Sigmoid colon (tissue), 7 donors: Measurements from ENCODE around the gene TRIM66. TPM values are rescaled to one million over a fixed set of nuclear protein-coding genes. Genes with fewer than 3 reads are reported as not detected.

Source experiments
- DNase-seq: peaks from one replicate; pipeline ENCODE4 v3.0.0-alpha.2; 2019
- H3K27ac ChIP-seq, 4 donors: fragments of 200-600 bp; sonication (generic); one replicate each; pipeline ENCODE4 v1.5.1; 2016 to 2019; ENCODE audit warnings: mild to moderate bottlenecking in 1 of 4
- H3K27me3 ChIP-seq, 3 donors: fragments of 200-600 bp; sonication (generic); one replicate each; pipeline ENCODE4 v1.5.1; 2019; ENCODE audit warnings: mild to moderate bottlenecking in 1 of 3
- H3K36me3 ChIP-seq, 4 donors: fragments of 200-600 bp; sonication (generic); one replicate each; pipeline ENCODE4 v1.5.1; 2016 to 2019
- H3K4me1 ChIP-seq, 4 donors: fragments of 200-600 bp; sonication (generic); one replicate each; pipeline ENCODE4 v1.5.1; 2017 to 2019
- H3K4me3 ChIP-seq, 4 donors: fragments of 200-600 bp; sonication (generic); one replicate each; pipeline ENCODE4 v1.5.1; 2017 to 2019; ENCODE audit warnings: mild to moderate bottlenecking in 2 of 4, moderate library complexity in 1 of 4
- H3K9me3 ChIP-seq, 4 donors: fragments of 200-600 bp in 3 of 4; sonication (generic) in 3 of 4; one replicate each; pipeline versions ENCODE4 v1.5.1 to v1.6.1; 2013 to 2019
- CTCF ChIP-seq, 4 experiments: fragments of 450-650 bp in 3 of 4; fragments of 200-600 bp in 1 of 4; IDR thresholded peaks; one replicate each; pipeline ENCODE4 v1.5.1; 2016 to 2019; ENCODE audit warnings: antibody characterized with exemption in 4 of 4, mild to moderate bottlenecking in 3 of 4, moderate library complexity in 2 of 4
- EP300 ChIP-seq, 4 donors: sonication (generic); formaldehyde crosslinking; IDR thresholded peaks; one replicate each; pipeline ENCODE4 v1.6.1; 2017; ENCODE audit warnings: antibody characterized with exemption in 4 of 4
- POLR2A ChIP-seq, 2 donors: fragments of 450-650 bp; IDR thresholded peaks; one replicate each; pipeline ENCODE4 v1.6.1; 2016; ENCODE audit warnings: antibody characterized with exemption in 2 of 2, mild to moderate bottlenecking in 2 of 2, moderate library complexity in 2 of 2
- POLR2AphosphoS5 ChIP-seq, 4 donors: sonication (generic); formaldehyde crosslinking; IDR thresholded peaks; one replicate each; pipeline ENCODE4 v1.6.1; 2017; ENCODE audit warnings: antibody characterized with exemption in 4 of 4
- WGBS, 2 donors: extraction: QIAGEN DNeasy Blood & Tissue Kit; methylation state at CpG; one replicate each; pipeline ENCODE4 v1.1.7; 2013; 5-methylcytosine and 5-hydroxymethylcytosine counted together
- intact Hi-C: fragments of 100-400 bp; cut with DNase I; formaldehyde crosslinking; loops from one replicate; pipeline ENCODE4 v1.15.1; 2023
- polyA plus RNA-seq, 3 donors: library from polyadenylated mRNA; stranded (reverse); fragments of 200-250 nt; gene quantifications; one replicate each; pipeline ENCODE4 v1.2.3, GENCODE V29; 2013
- total RNA-seq, 4 donors: library from RNA; depleted of rRNA; stranded (reverse); fragments of >200 nt; gene quantifications; one replicate each; pipeline ENCODE4 v1.1.0, GENCODE V29; 2016
- donor health status: healthy with polysubstance abuse.
- donor health status: Bipolar disorder and iron deficiency.
- donor health status: healthy.

TRIM66 gene
- total and polyA plus RNA-seq, 7 donors = 0.60 to 24.4 (median 2.8) TPM

- H3K27ac ChIP-seq = no peak overlapping the region
- TF ChIP-seq POLR2AphosphoS5 (IDR thresholded peaks at IDR 0.05) = no peak
- TF ChIP-seq EP300 (IDR thresholded peaks at IDR 0.05) = no peak
- TF ChIP-seq CTCF (IDR thresholded peaks at IDR 0.05) = no peak
- no peak for TF ChIP-seq POLR2A (IDR thresholded peaks at IDR 0.05)
- DNase-seq = no peak
- no peaks in the 10 kb centered on the region for H3K27me3 ChIP-seq
- peaks cover 0 to 4% (median 0%) of the 10 kb centered on the region in 4 donors for H3K9me3 ChIP-seq
- intact Hi-C loops = no loop called here
- no peaks in the 10 kb centered on the region for H3K36me3 ChIP-seq
- no peaks in the 10 kb centered on the region for H3K4me1 ChIP-seq
- no peak overlapping the region for H3K4me3 ChIP-seq
- 80 to 88% methylated on average over 3 of the region's 3 CpGs for WGBS, 2 donors
These were observed 101.2 kb downstream of the TRIM66 start for GRCh38 chr11:8581300-8581699.

GRCh38 chr11:8577791-8578581 is 104.5 kb downstream of the TRIM66 start:
- intact Hi-C loops = no loop called here
- TF ChIP-seq EP300 (IDR thresholded peaks at IDR 0.05) = no peak
- TF ChIP-seq CTCF (IDR thresholded peaks at IDR 0.05) = no peak
- TF ChIP-seq POLR2A (IDR thresholded peaks at IDR 0.05) = no peak
- no peak for TF ChIP-seq POLR2AphosphoS5 (IDR thresholded peaks at IDR 0.05)
- 95 to 96% methylated on average over 2 of the region's 2 CpGs for WGBS, 2 donors

GRCh38 chr11:8574798-8575197 is 107.7 kb downstream of the TRIM66 start:
- 97 to 98% methylated on average over 1 of the region's 1 CpG for WGBS, 2 donors
- intact Hi-C loops = no loop called here
- Histone ChIP-seq H3K36me3 (no peaks in the 10 kb centered on the region), H3K27ac (no peak overlapping the region), H3K27me3 (no peaks in the 10 kb centered on the region), H3K4me1 (no peaks in the 10 kb centered on the region), H3K9me3 (peaks cover 0 to 4% (median 0%) of the 10 kb centered on the region in 4 donors), H3K4me3 (no peak overlapping the region)
- TF ChIP-seq EP300 (IDR thresholded peaks at IDR 0.05) (no peak), POLR2AphosphoS5 (IDR thresholded peaks at IDR 0.05) (no peak), POLR2A (IDR thresholded peaks at IDR 0.05) (no peak), CTCF (IDR thresholded peaks at IDR 0.05) (no peak)
- DNase-seq = no peak

More at GRCh38 chr11:8577791-8578581, 104.5 kb downstream of the TRIM66 start:
- no peaks in the 10 kb centered on the region for H3K27me3 ChIP-seq
- H3K27ac ChIP-seq = no peak overlapping the region
- H3K36me3 ChIP-seq = no peaks in the 10 kb centered on the region
- H3K4me1 ChIP-seq = no peaks in the 10 kb centered on the region
- no peak overlapping the region for H3K4me3 ChIP-seq
- DNase-seq = no peak
- peaks cover 0 to 4% (median 0%) of the 10 kb centered on the region in 4 donors for H3K9me3 ChIP-seq

GRCh38 chr11:8573777-8574176 is 108.7 kb downstream of the TRIM66 start:
- no peak for DNase-seq
- H3K27me3 ChIP-seq = no peaks in the 10 kb centered on the region
- no peaks in the 10 kb centered on the region for H3K36me3 ChIP-seq
- H3K4me1 ChIP-seq = no peaks in the 10 kb centered on the region
- H3K27ac ChIP-seq = no peak overlapping the region
- intact Hi-C loops = no loop called here
- WGBS, 2 donors = 85% methylated on average over 1 of the region's 1 CpG
- TF ChIP-seq CTCF (IDR thresholded peaks at IDR 0.05) (no peak), EP300 (IDR thresholded peaks at IDR 0.05) (no peak), POLR2AphosphoS5 (IDR thresholded peaks at IDR 0.05) (no peak), POLR2A (IDR thresholded peaks at IDR 0.05) (no peak)
- H3K9me3 ChIP-seq = peaks cover 0 to 4% (median 0%) of the 10 kb centered on the region in 4 donors
- no peak overlapping the region for H3K4me3 ChIP-seq
